ENCODE measurements around the gene LYPD4.

Gene LYPD4

GRCh38 chr19:41862445-41862986 lies 18.0 kb upstream of the LYPD4 start:
- peak overlapping the region; percentile 97 for H3K27ac ChIP-seq (ENCODE audit: low read length)
- H3K9ac ChIP-seq (ENCODE audit: low read depth, low read length): peak overlapping the region; percentile 77
- H3K4me1 ChIP-seq (ENCODE audit: insufficient read depth, low read length): peaks cover 73% of the 10 kb centered on the region
- H4K20me1 ChIP-seq (ENCODE audit: insufficient read depth, low read length): peaks cover 64% of the 10 kb centered on the region
- peak overlapping the region in 1 of 2 experiments; percentile 78; a peak in 2 of 4 replicates for H3K4me3 ChIP-seq (ENCODE audit: low read depth in 1 of 2, low read length in 2 of 2)
- H3K4me2 ChIP-seq (ENCODE audit: insufficient read depth, low read length): peak overlapping the region; percentile 96
- H3K79me2 ChIP-seq (ENCODE audit: insufficient read depth, low read length): peaks cover 73% of the 10 kb centered on the region
- no peaks in the 10 kb centered on the region for H3K9me3 ChIP-seq (ENCODE audit: insufficient read depth, low read length, severe bottlenecking)
- H3K36me3 ChIP-seq (ENCODE audit: insufficient read depth, low read length): peaks cover 67% of the 10 kb centered on the region
- no peak overlapping the region for H2AFZ ChIP-seq (ENCODE audit: low read depth, low read length)
- ATAC-seq (ENCODE audit: insufficient read depth, low read depth) (no peak), DNase-seq (peak; percentile 37)
- no peaks in the 10 kb centered on the region for H3K27me3 ChIP-seq (ENCODE audit: insufficient read depth, low read length, poor library complexity)
- TF ChIP-seq CTCF (IDR thresholded peaks at IDR 0.05; ENCODE audit: borderline replicate concordance, extremely low read depth, low read length, poor library complexity, severe bottlenecking) (no peak), EZH2 (IDR thresholded peaks at IDR 0.05; ENCODE audit: borderline replicate concordance, low read depth, low read length, severe bottlenecking) (no peak)

- no peak overlapping the region for H2AFZ ChIP-seq (ENCODE audit: low read depth, low read length)
- TF ChIP-seq CTCF (IDR thresholded peaks at IDR 0.05; ENCODE audit: borderline replicate concordance, extremely low read depth, low read length, poor library complexity, severe bottlenecking) (no peak), EZH2 (IDR thresholded peaks at IDR 0.05; ENCODE audit: borderline replicate concordance, low read depth, low read length, severe bottlenecking) (no peak)
- peak overlapping the region; percentile 50 to 78; a peak in 3 of 4 replicates for H3K4me3 ChIP-seq (ENCODE audit: low read depth in 1 of 2, low read length in 2 of 2)
- peak overlapping the region; percentile 97 for H3K27ac ChIP-seq (ENCODE audit: low read length)
- H3K27me3 ChIP-seq (ENCODE audit: insufficient read depth, low read length, poor library complexity): no peaks in the 10 kb centered on the region
- peaks cover 61% of the 10 kb centered on the region for H3K36me3 ChIP-seq (ENCODE audit: insufficient read depth, low read length)
- H3K79me2 ChIP-seq (ENCODE audit: insufficient read depth, low read length): peaks cover 66% of the 10 kb centered on the region
- peaks cover 66% of the 10 kb centered on the region for H3K4me1 ChIP-seq (ENCODE audit: insufficient read depth, low read length)
- peaks cover 57% of the 10 kb centered on the region for H4K20me1 ChIP-seq (ENCODE audit: insufficient read depth, low read length)
- H3K9ac ChIP-seq (ENCODE audit: low read depth, low read length): peak overlapping the region; percentile 77
- DNase-seq (no peak), ATAC-seq (ENCODE audit: insufficient read depth, low read depth) (no peak)
- H3K9me3 ChIP-seq (ENCODE audit: insufficient read depth, low read length, severe bottlenecking): no peaks in the 10 kb centered on the region
- peak overlapping the region; percentile 96 for H3K4me2 ChIP-seq (ENCODE audit: insufficient read depth, low read length)
Observed at GRCh38 chr19:41861846-41862245, 17.4 kb upstream of the LYPD4 start.

GRCh38 chr19:41861116-41861768 lies 16.8 kb upstream of the LYPD4 start:
- Histone ChIP-seq H4K20me1 (ENCODE audit: insufficient read depth, low read length) (peaks cover 52% of the 10 kb centered on the region), H3K4me3 (ENCODE audit: low read depth in 1 of 2, low read length in 2 of 2) (peak overlapping the region; percentile 50 to 78), H3K9ac (ENCODE audit: low read depth, low read length) (peak overlapping the region; percentile 77), H3K9me3 (ENCODE audit: insufficient read depth, low read length, severe bottlenecking) (no peaks in the 10 kb centered on the region), H3K4me1 (ENCODE audit: insufficient read depth, low read length) (peaks cover 60% of the 10 kb centered on the region), H3K4me2 (ENCODE audit: insufficient read depth, low read length) (peak overlapping the region; percentile 96), H3K27ac (ENCODE audit: low read length) (peak overlapping the region; percentile 97), H3K27me3 (ENCODE audit: insufficient read depth, low read length, poor library complexity) (no peaks in the 10 kb centered on the region), H3K36me3 (ENCODE audit: insufficient read depth, low read length) (peaks cover 56% of the 10 kb centered on the region), H2AFZ (ENCODE audit: low read depth, low read length) (no peak overlapping the region), H3K79me2 (ENCODE audit: insufficient read depth, low read length) (peaks cover 61% of the 10 kb centered on the region)
- TF ChIP-seq CTCF (IDR thresholded peaks at IDR 0.05; ENCODE audit: borderline replicate concordance, extremely low read depth, low read length, poor library complexity, severe bottlenecking): no peak
- no peak for TF ChIP-seq EZH2 (IDR thresholded peaks at IDR 0.05; ENCODE audit: borderline replicate concordance, low read depth, low read length, severe bottlenecking)
- DNase-seq (no peak), ATAC-seq (ENCODE audit: insufficient read depth, low read depth) (no peak)

All from DND-41 (cell line).